ENCODE measurements around the gene SPATA6.
"Not testable (repeated sequence)": the region's sequence is repeated elsewhere in the genome, so short reads cannot be mapped to it uniquely, and the experiment has no call there.

The SPATA6 gene

DNA sequence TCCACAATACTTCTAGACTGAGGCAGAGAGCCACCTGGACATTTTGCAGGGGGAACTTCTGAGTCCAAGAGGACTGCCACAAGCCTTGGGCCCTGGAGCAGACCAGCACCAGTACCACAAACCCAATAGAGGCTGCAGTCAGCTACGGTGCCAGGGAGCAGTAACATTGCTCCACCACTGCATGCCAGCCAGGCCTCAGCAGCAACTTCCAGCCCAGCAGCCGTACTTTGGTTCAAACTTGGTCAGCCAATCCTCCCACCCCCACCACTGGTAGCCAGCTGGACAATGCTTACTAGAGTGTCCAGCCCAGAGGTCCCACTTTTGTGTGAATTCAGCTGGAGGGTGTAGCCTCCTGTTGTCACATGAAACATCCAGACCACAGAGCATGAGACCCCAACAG lies 142.1 kb downstream of the SPATA6 start:
- Histone ChIP-seq H3K9me3 (ENCODE audit: control insufficient read depth, low read length) (no peaks in the 10 kb centered on the region), H3K36me3 (ENCODE audit: control insufficient read depth, insufficient read depth, low read length) (no peaks in the 10 kb centered on the region), H3K27me3 (ENCODE audit: control insufficient read depth, insufficient read depth, low read length) (no peaks in the 10 kb centered on the region), H3K9ac (ENCODE audit: low read length) (no peak overlapping the region), H3K4me1 (ENCODE audit: control insufficient read depth, insufficient read depth, low read length) (no peaks in the 10 kb centered on the region), H3K4me3 (ENCODE audit: low read length) (no peak overlapping the region)

DNA sequence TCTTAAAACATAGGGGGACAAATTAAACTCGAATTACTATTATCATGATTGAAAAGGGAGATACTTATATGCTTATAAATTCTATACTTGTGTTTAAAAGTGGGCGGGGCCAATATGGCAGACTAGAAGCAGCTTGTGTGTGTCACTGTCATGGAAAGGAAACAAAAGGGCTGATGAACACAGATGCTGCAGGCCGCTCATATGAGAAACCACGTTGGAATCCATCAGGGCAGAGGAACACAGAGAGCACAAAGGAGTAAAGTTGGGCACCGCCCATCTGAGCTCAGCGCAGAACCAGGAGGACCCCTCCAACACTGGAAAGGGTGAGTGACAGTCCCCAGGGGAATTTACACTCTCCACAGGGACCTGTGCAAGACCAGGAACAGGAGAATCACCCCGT lies 142.5 kb downstream of the SPATA6 start:
- Histone ChIP-seq H3K9ac (ENCODE audit: low read length) (no peak overlapping the region), H3K4me3 (ENCODE audit: low read length) (no peak overlapping the region), H3K27me3 (ENCODE audit: control insufficient read depth, insufficient read depth, low read length) (no peaks in the 10 kb centered on the region), H3K9me3 (ENCODE audit: control insufficient read depth, low read length) (no peaks in the 10 kb centered on the region), H3K36me3 (ENCODE audit: control insufficient read depth, insufficient read depth, low read length) (no peaks in the 10 kb centered on the region), H3K4me1 (ENCODE audit: control insufficient read depth, insufficient read depth, low read length) (no peaks in the 10 kb centered on the region)

DNA sequence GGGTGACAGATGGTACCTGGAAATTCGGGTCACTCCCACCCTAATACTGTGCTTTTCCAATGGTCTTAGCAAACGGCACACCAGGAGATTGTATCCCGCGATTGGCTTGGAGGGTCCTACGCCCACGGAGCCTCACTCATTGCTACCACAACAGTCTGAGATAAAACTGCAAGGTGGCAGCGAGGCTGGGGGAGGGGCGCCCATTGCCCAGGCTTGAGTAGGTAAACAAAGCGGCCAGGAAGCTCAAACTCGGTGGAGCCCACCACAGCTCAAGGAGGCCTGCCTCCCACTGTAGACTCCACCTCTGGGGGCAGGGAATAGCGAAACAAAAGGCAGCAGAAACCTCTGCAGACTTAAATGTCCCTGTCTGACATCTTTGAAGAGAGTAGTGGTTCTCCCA lies 160.2 kb downstream of the SPATA6 start:
- not testable (repeated sequence) for H3K9me3 ChIP-seq (ENCODE audit: control insufficient read depth, low read length); H3K27me3 ChIP-seq (ENCODE audit: control insufficient read depth, insufficient read depth, low read length); H3K9ac ChIP-seq (ENCODE audit: low read length); H3K4me3 ChIP-seq (ENCODE audit: low read length); H3K36me3 ChIP-seq (ENCODE audit: control insufficient read depth, insufficient read depth, low read length); H3K4me1 ChIP-seq (ENCODE audit: control insufficient read depth, insufficient read depth, low read length)

DNA sequence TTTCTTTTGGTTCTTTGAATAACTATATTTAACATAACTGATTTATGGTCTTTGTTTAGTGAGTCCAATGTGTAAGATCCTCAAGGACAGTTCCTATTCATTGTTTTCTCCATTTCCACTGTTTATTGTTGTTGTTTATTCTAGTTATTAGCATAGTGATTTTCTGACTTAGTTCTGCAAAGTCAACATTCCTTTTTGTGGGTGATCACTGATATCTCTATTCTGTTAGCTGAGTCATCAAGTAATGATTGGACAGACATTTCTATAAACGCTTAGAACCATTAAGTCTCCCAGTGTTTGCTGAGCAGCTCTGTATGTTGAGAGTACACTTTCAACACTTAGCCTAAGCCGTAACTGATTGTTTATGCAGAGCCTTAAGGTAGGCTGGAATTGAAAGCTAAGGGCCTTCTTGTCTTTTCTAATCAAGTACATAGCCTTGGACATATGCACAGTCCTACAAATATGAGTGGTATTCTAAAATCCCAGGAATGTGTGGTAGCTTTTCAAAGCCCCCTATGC lies 162.4 kb downstream of the SPATA6 start:
- H3K9ac ChIP-seq (ENCODE audit: low read length), result no peak overlapping the region
- no peaks in the 10 kb centered on the region for H3K4me1 ChIP-seq (ENCODE audit: control insufficient read depth, insufficient read depth, low read length)
- no peaks in the 10 kb centered on the region for H3K9me3 ChIP-seq (ENCODE audit: control insufficient read depth, low read length)
- H3K36me3 ChIP-seq (ENCODE audit: control insufficient read depth, insufficient read depth, low read length), result no peaks in the 10 kb centered on the region
- H3K27me3 ChIP-seq (ENCODE audit: control insufficient read depth, insufficient read depth, low read length), result no peaks in the 10 kb centered on the region
- H3K4me3 ChIP-seq (ENCODE audit: low read length), result no peak overlapping the region

DNA sequence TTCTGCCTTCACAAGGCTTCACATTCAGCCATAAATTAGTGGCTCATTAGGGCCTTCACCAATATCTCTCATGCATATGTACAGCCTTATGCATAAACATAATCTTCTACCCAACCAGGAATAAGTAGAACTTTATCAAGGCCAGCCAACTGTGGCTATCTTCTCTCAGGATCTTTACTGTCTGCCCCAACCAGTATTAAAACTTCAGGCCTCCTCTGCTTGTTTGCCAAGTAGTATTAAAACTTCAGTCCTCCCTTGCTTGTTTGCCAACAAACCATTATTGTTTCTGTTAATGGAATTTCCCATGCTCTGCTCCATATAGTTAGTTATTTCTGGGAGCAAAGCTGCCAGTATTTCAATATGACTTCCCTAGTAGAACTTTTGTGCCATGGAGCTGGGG lies 169.4 kb downstream of the SPATA6 start:
- Histone ChIP-seq H3K4me1 (ENCODE audit: control insufficient read depth, insufficient read depth, low read length) (no peaks in the 10 kb centered on the region), H3K4me3 (ENCODE audit: low read length) (no peak overlapping the region), H3K9ac (ENCODE audit: low read length) (no peak overlapping the region), H3K27me3 (ENCODE audit: control insufficient read depth, insufficient read depth, low read length) (no peaks in the 10 kb centered on the region), H3K9me3 (ENCODE audit: control insufficient read depth, low read length) (no peaks in the 10 kb centered on the region), H3K36me3 (ENCODE audit: control insufficient read depth, insufficient read depth, low read length) (no peaks in the 10 kb centered on the region)

DNA sequence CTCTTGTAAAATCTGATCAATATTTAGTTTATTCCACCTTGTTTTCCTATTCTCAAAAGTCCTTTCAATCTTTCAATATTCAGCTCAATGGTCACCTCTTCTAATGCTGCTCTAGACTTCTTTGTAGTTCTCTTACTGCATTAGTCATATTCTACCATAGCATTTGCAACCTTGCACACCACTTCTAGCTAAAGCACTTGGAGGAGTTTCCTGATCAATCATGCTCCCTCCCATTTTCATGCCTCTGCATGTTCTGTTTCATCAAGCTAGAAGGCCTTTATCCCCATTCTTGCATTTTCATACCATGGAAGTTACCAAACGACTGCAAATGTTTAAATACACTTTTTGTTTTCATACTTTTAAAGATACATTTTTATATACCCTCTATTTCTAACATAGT lies 177.3 kb downstream of the SPATA6 start:
- no peaks in the 10 kb centered on the region for H3K4me1 ChIP-seq (ENCODE audit: control insufficient read depth, insufficient read depth, low read length)
- H3K9ac ChIP-seq (ENCODE audit: low read length), result no peak overlapping the region
- no peaks in the 10 kb centered on the region for H3K27me3 ChIP-seq (ENCODE audit: control insufficient read depth, insufficient read depth, low read length)
- H3K4me3 ChIP-seq (ENCODE audit: low read length), result no peak overlapping the region
- H3K36me3 ChIP-seq (ENCODE audit: control insufficient read depth, insufficient read depth, low read length), result no peaks in the 10 kb centered on the region
- no peaks in the 10 kb centered on the region for H3K9me3 ChIP-seq (ENCODE audit: control insufficient read depth, low read length)

DNA sequence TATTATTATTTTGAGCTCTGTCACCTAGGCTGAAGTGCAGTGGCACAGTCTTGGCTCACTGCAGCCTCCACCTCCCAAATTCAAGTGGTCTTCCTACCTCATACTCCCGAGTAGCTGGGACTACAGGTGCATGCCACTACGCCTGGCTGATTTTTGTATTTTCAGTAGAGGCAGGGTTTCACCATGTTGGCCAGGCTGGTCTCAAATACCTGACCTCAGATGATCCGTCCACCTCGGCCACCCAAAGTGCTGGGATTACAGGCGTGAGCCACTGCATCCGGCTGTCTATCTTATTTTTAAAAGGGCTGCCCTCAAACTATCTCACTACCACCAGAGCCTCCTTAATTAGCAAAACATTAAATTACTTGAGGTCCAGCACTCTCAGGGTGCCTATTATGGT lies 177.9 kb downstream of the SPATA6 start:
- not testable (repeated sequence) for H3K9ac ChIP-seq (ENCODE audit: low read length); H3K36me3 ChIP-seq (ENCODE audit: control insufficient read depth, insufficient read depth, low read length); H3K9me3 ChIP-seq (ENCODE audit: control insufficient read depth, low read length); H3K4me1 ChIP-seq (ENCODE audit: control insufficient read depth, insufficient read depth, low read length); H3K4me3 ChIP-seq (ENCODE audit: low read length); H3K27me3 ChIP-seq (ENCODE audit: control insufficient read depth, insufficient read depth, low read length)

DNA sequence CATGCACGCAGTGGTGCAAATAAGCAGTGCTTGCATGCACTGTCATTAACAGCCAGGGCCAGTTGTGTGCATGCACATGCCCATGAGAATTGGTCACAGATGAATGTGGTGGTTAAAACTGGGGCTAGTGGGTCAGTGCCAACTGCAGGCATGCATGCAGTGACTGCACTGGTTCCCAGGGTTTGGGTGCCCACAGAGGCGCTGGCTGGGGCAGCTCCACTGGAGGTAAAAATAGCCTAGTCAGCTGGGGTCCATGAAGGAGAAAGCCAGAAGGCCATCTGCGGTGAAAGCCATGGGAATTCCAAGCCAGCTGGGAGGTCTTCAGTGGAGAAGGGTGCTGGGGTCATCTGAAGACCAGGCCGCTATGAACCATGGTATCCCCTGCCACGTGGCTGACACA lies 179.3 kb downstream of the SPATA6 start:
- Histone ChIP-seq H3K9me3 (ENCODE audit: control insufficient read depth, low read length) (no peaks in the 10 kb centered on the region), H3K4me1 (ENCODE audit: control insufficient read depth, insufficient read depth, low read length) (no peaks in the 10 kb centered on the region), H3K9ac (ENCODE audit: low read length) (no peak overlapping the region), H3K4me3 (ENCODE audit: low read length) (no peak overlapping the region), H3K27me3 (ENCODE audit: control insufficient read depth, insufficient read depth, low read length) (no peaks in the 10 kb centered on the region), H3K36me3 (ENCODE audit: control insufficient read depth, insufficient read depth, low read length) (no peaks in the 10 kb centered on the region)

DNA sequence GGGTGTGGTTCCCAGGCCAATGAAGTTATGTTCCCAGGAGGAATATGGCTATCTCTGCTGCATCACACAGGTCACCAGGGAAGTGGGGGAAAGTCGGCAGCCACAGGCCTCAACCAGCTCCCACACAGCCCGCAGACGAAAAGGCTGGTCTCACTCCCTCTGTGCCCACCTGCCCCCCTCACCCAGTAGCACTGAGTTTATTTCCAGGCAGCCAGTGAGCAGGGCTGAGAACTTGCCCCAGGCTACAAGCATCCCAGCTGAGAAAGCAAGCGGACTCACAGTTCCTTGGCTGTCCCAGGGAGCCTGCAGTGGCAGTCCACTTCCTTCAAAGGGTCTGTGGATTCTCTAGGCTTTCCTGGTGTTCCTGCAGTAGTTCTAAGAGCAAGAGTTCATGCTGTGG lies 180.6 kb downstream of the SPATA6 start:
- H3K27me3 ChIP-seq (ENCODE audit: control insufficient read depth, insufficient read depth, low read length), result no peaks in the 10 kb centered on the region
- no peak overlapping the region for H3K9ac ChIP-seq (ENCODE audit: low read length)
- H3K36me3 ChIP-seq (ENCODE audit: control insufficient read depth, insufficient read depth, low read length), result no peaks in the 10 kb centered on the region
- no peaks in the 10 kb centered on the region for H3K9me3 ChIP-seq (ENCODE audit: control insufficient read depth, low read length)
- H3K4me3 ChIP-seq (ENCODE audit: low read length), result no peak overlapping the region
- H3K4me1 ChIP-seq (ENCODE audit: control insufficient read depth, insufficient read depth, low read length), result no peaks in the 10 kb centered on the region

DNA sequence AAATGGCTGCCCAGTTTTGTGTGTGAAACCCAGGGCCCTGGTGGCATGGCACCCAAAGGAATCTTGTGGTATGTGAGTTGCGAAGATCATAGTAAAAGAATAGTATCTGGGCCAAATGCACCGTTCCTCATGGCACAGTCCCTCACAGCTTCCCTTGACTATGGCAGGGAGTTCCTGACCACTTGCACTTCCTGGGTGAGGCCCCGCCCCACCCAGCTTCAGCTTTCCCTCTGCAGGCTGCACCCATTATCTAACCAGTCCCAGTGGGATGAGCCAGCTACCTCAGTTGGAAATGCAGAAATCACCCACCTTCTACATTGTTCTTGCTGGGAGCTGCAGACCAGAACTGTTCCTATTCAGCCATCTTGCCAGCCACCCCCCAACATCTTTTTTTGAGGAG lies 186.5 kb downstream of the SPATA6 start:
- Histone ChIP-seq H3K9me3 (ENCODE audit: control insufficient read depth, low read length) (no peaks in the 10 kb centered on the region), H3K4me3 (ENCODE audit: low read length) (no peak overlapping the region), H3K27me3 (ENCODE audit: control insufficient read depth, insufficient read depth, low read length) (no peaks in the 10 kb centered on the region), H3K36me3 (ENCODE audit: control insufficient read depth, insufficient read depth, low read length) (no peaks in the 10 kb centered on the region), H3K9ac (ENCODE audit: low read length) (no peak overlapping the region), H3K4me1 (ENCODE audit: control insufficient read depth, insufficient read depth, low read length) (no peaks in the 10 kb centered on the region)

DNA sequence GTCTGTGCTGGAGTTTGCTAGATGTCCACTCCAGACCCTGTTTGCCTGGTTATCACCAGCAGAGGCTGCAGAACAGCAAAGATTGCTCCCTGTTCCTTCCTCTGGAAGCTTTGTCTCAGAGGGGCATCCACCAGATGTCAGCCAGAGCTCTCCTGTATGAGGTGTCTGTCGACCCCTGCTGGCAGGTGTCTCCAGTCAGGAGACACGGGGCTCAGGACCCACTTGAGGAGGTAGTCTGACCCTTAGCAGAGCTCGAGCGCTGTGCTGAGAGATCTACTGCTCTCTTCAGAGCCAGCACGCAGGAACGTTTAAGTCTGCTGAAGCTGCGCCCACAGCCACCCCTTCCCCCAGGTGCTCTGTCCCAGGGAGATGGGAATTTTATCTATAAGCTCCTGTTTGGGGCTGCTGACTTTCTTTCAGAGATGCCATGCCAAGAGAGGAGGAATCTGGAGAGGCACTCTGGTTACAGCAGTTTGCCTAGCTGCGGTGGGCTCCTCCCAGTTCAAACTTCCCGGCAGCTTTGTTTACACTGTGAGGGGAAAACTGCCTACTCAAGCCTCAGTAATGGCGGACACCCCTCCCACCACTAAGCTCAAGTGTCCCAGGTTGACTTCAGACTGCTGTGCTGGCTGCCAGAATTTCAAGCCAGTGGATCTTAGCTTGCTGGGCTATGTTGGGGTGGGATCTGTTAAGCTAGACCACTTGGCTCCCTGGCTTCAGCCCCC lies 187.1 kb downstream of the SPATA6 start:
- not testable (repeated sequence) for H3K9ac ChIP-seq (ENCODE audit: low read length); H3K4me3 ChIP-seq (ENCODE audit: low read length); H3K4me1 ChIP-seq (ENCODE audit: control insufficient read depth, insufficient read depth, low read length); H3K36me3 ChIP-seq (ENCODE audit: control insufficient read depth, insufficient read depth, low read length); H3K27me3 ChIP-seq (ENCODE audit: control insufficient read depth, insufficient read depth, low read length); H3K9me3 ChIP-seq (ENCODE audit: control insufficient read depth, low read length)

DNA sequence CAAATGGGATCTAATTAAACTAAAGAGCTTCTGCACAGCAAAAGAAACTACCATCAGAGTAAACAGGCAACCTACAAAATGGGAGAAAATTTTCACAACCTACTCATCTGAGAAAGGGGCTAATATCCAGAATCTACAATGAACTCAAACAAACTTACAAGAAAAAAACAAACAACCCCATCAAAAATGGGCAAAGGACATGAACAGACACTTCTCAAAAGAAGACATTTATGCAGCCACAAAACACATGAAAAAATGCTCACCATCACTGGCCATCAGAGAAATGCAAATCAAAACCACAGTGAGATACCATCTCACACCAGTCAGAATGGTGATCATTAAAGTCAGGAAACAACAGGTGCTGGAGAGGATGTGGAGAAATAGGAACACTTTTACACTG lies 189.7 kb downstream of the SPATA6 start:
- H3K4me1 ChIP-seq (ENCODE audit: control insufficient read depth, insufficient read depth, low read length); H3K9ac ChIP-seq (ENCODE audit: low read length); H3K36me3 ChIP-seq (ENCODE audit: control insufficient read depth, insufficient read depth, low read length); H3K4me3 ChIP-seq (ENCODE audit: low read length); H3K9me3 ChIP-seq (ENCODE audit: control insufficient read depth, low read length); H3K27me3 ChIP-seq (ENCODE audit: control insufficient read depth, insufficient read depth, low read length): not testable (repeated sequence)

DNA sequence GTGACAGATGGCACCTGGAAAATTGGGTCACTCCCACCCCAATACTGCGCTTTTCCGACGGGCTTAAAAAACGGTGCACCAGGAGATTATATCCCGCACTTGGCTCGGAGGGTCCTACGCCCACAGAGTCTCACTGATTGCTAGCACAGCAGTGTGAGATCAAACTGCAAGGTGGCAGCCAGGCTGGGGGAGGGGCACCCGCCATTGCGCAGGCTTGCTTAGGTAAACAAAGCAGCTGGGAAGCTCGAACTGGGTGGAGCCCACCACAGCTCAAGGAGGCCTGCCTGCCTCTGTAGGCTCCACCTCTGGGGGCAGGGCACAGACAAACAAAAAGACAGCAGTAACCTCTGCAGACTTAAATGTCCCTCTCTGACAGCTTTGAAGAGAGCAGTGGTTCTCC lies 194.6 kb downstream of the SPATA6 start:
- not testable (repeated sequence) for H3K9ac ChIP-seq (ENCODE audit: low read length); H3K36me3 ChIP-seq (ENCODE audit: control insufficient read depth, insufficient read depth, low read length); H3K27me3 ChIP-seq (ENCODE audit: control insufficient read depth, insufficient read depth, low read length); H3K9me3 ChIP-seq (ENCODE audit: control insufficient read depth, low read length); H3K4me1 ChIP-seq (ENCODE audit: control insufficient read depth, insufficient read depth, low read length); H3K4me3 ChIP-seq (ENCODE audit: low read length)

Data from mucosa of stomach (tissue), 1 donor.